Loucy (cell line): ENCODE results near the gene SPHK2.

Experiments
- H2AFZ ChIP-seq: fragments of 200-600 bp; sonication (generic); 2 replicates; pipeline ENCODE4 v1.6.0; 2016; ENCODE audit warnings: antibody characterized with exemption, mild to moderate bottlenecking, low read length, moderate library complexity
- H3F3A ChIP-seq: fragments of 200-600 bp; 2 replicates; pipeline ENCODE4 v1.6.0; 2016; ENCODE audit warnings: antibody characterized with exemption, low read depth, mild to moderate bottlenecking
- H3K27me3 ChIP-seq: fragments of 200-600 bp; sonication (generic); 2 replicates; pipeline ENCODE4 v1.6.1; 2014; ENCODE audit warnings: low read length, mild to moderate bottlenecking; ENCODE audit not compliant: insufficient read depth, poor library complexity, severe bottlenecking
- H3K36me3 ChIP-seq: fragments of 200-600 bp; sonication (generic); 2 replicates; pipeline ENCODE4 v1.6.1; 2016; ENCODE audit warnings: low read length; ENCODE audit not compliant: insufficient read depth
- H3K4me1 ChIP-seq: fragments of 200-600 bp; sonication (generic); 2 replicates; pipeline ENCODE4 v1.5.1; 2014; ENCODE audit warnings: low read length, mild to moderate bottlenecking; ENCODE audit not compliant: insufficient read depth, poor library complexity, severe bottlenecking
- H3K4me2 ChIP-seq: fragments of 200-600 bp; sonication (generic); 2 replicates; pipeline ENCODE4 v1.6.0; 2014; ENCODE audit warnings: antibody characterized with exemption, low read length, low read depth, mild to moderate bottlenecking; ENCODE audit not compliant: poor library complexity, severe bottlenecking
- H3K4me3 ChIP-seq: fragments of 200-600 bp; sonication (generic); 2 replicates; pipeline ENCODE4 v1.5.1; 2014; ENCODE audit warnings: low read length, mild to moderate bottlenecking, mixed read lengths; ENCODE audit not compliant: poor library complexity, severe bottlenecking
- H3K79me2 ChIP-seq: fragments of 200-600 bp; sonication (generic); 2 replicates; pipeline ENCODE4 v1.6.1; 2014; ENCODE audit warnings: low read length; ENCODE audit not compliant: insufficient read depth
- H3K9ac ChIP-seq: fragments of 200-600 bp; sonication (generic); 2 replicates; pipeline ENCODE4 v1.6.0; 2014; ENCODE audit warnings: mild to moderate bottlenecking, low read depth, low read length, moderate library complexity; ENCODE audit not compliant: poor library complexity, severe bottlenecking
- H3K9me2 ChIP-seq: fragments of 200-600 bp; sonication (generic); replicated peaks from 2 replicates; pipeline ENCODE4 v1.6.1; 2016; ENCODE audit warnings: low read depth, low read length, mixed read lengths
- H3K9me3 ChIP-seq: fragments of 200-600 bp; sonication (generic); 2 replicates; pipeline ENCODE4 v1.6.1; 2014; ENCODE audit warnings: mild to moderate bottlenecking, antibody characterized with exemption, low read length, low read depth; ENCODE audit not compliant: insufficient read depth
- H4K20me1 ChIP-seq: fragments of 200-600 bp; sonication (generic); 2 replicates; pipeline ENCODE4 v1.6.0; 2014; ENCODE audit warnings: antibody characterized with exemption, low read length, mild to moderate bottlenecking; ENCODE audit not compliant: insufficient read depth, poor library complexity, severe bottlenecking
- CTCF ChIP-seq: fragments of 200-600 bp; sonication (generic); conservative IDR thresholded peaks from 2 replicates; pipeline ENCODE4 v1.5.1; 2014; ENCODE audit warnings: mild to moderate bottlenecking, antibody characterized with exemption, low read length
- EZH2phosphoT487 ChIP-seq: fragments of 200-600 bp; IDR thresholded peaks from 2 replicates; pipeline ENCODE4 v1.6.1; 2018; ENCODE audit warnings: antibody characterized with exemption, mild to moderate bottlenecking, moderate library complexity, borderline replicate concordance

The SPHK2 gene

GRCh38 chr19:48628486-48629296 is 9.4 kb downstream of the SPHK2 start:
- H3K9me3 ChIP-seq, result no peaks in the 10 kb centered on the region
- H3K4me3 ChIP-seq, result no peak overlapping the region
- peaks cover 15% of the 10 kb centered on the region; the same call in 1 of the 2 replicates for H3K79me2 ChIP-seq
- no peaks in the 10 kb centered on the region for H3K9me2 ChIP-seq
- no peak for TF ChIP-seq EZH2phosphoT487
- no peak for TF ChIP-seq CTCF
- H3K9ac ChIP-seq, result no peak overlapping the region
- H3K36me3 ChIP-seq, result peaks cover 12% of the 10 kb centered on the region; the same call in 1 of the 2 replicates
- no peak overlapping the region for H2AFZ ChIP-seq
- H4K20me1 ChIP-seq, result peaks cover 4% of the 10 kb centered on the region
- H3K27me3 ChIP-seq, result no peaks in the 10 kb centered on the region
- no peak overlapping the region for H3K4me2 ChIP-seq
- no peaks in the 10 kb centered on the region for H3F3A ChIP-seq
- peaks cover 23% of the 10 kb centered on the region for H3K4me1 ChIP-seq

- Histone ChIP-seq H3K9me2 (no peaks in the 10 kb centered on the region), H3K27me3 (no peaks in the 10 kb centered on the region), H3K36me3 (peaks cover 12% of the 10 kb centered on the region; the same call in 1 of the 2 replicates), H3K4me2 (no peak overlapping the region), H4K20me1 (peaks cover 4% of the 10 kb centered on the region), H3K9me3 (no peaks in the 10 kb centered on the region), H3F3A (no peaks in the 10 kb centered on the region), H3K4me1 (peaks cover 26% of the 10 kb centered on the region), H3K79me2 (peaks cover 21% of the 10 kb centered on the region), H3K4me3 (no peak overlapping the region), H2AFZ (no peak overlapping the region), H3K9ac (no peak overlapping the region)
- TF ChIP-seq EZH2phosphoT487 (no peak), CTCF (no peak)
These were observed 9.9 kb downstream of the SPHK2 start for GRCh38 chr19:48629297-48629598.

GRCh38 chr19:48629599-48630295 is 10.4 kb downstream of the SPHK2 start:
- peaks cover under 1% of the 10 kb centered on the region for H4K20me1 ChIP-seq
- H3K9me3 ChIP-seq, result no peaks in the 10 kb centered on the region
- no peak overlapping the region for H3K9ac ChIP-seq
- H2AFZ ChIP-seq, result no peak overlapping the region
- no peak overlapping the region for H3K4me3 ChIP-seq
- H3K4me1 ChIP-seq, result peaks cover 23% of the 10 kb centered on the region
- H3K4me2 ChIP-seq, result no peak overlapping the region
- TF ChIP-seq EZH2phosphoT487 (no peak), CTCF (no peak)
- no peaks in the 10 kb centered on the region for H3F3A ChIP-seq
- peaks cover 23% of the 10 kb centered on the region for H3K79me2 ChIP-seq
- peaks cover 12% of the 10 kb centered on the region; the same call in 1 of the 2 replicates for H3K36me3 ChIP-seq
- no peaks in the 10 kb centered on the region for H3K27me3 ChIP-seq
- no peaks in the 10 kb centered on the region for H3K9me2 ChIP-seq
